MM.1S (cell line): ENCODE measurements around the gene SAP30BP.

Experiments used
- EZH2 ChIP-seq: fragments of 300-600 bp; sonication (generic); optimal IDR thresholded peaks from 2 replicates; pipeline ENCODE3; 2017; ENCODE audit warnings: low read depth, mild to moderate bottlenecking, antibody characterized with exemption, low read length, mixed read lengths
- EZH2phosphoT487 ChIP-seq: fragments of 300-600 bp; sonication (generic); IDR thresholded peaks from 2 replicates; pipeline ENCODE4 v1.6.1; 2018; ENCODE audit warnings: antibody characterized with exemption, low read length
- TF ChIP-seq, protein P1 (sequence below): fragments of 300-600 bp; sonication (generic); IDR thresholded peaks from 2 replicates; pipeline ENCODE4 v1.5.1; 2016; ENCODE audit warnings: antibody characterized with exemption, low read length, mixed read lengths

GRCh38 chr17:75630071-75630917 is 36.8 kb upstream of the SAP30BP start:
- TF ChIP-seq, protein P1, sequence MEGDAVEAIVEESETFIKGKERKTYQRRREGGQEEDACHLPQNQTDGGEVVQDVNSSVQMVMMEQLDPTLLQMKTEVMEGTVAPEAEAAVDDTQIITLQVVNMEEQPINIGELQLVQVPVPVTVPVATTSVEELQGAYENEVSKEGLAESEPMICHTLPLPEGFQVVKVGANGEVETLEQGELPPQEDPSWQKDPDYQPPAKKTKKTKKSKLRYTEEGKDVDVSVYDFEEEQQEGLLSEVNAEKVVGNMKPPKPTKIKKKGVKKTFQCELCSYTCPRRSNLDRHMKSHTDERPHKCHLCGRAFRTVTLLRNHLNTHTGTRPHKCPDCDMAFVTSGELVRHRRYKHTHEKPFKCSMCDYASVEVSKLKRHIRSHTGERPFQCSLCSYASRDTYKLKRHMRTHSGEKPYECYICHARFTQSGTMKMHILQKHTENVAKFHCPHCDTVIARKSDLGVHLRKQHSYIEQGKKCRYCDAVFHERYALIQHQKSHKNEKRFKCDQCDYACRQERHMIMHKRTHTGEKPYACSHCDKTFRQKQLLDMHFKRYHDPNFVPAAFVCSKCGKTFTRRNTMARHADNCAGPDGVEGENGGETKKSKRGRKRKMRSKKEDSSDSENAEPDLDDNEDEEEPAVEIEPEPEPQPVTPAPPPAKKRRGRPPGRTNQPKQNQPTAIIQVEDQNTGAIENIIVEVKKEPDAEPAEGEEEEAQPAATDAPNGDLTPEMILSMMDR = no peak
- TF ChIP-seq EZH2 = no peak
- TF ChIP-seq EZH2phosphoT487 = no peak
